ENCODE data around the gene GMEB2.

GMEB2 gene

GRCh38 chr20:63543733-63544132 is 83.2 kb downstream of the GMEB2 start:
- Histone ChIP-seq H2AFZ (ENCODE audit: low read length) (no peak overlapping the region), H3K9me3 (replicated peaks; ENCODE audit: insufficient read depth, low read length) (no peaks in the 10 kb centered on the region), H3F3A (ENCODE audit: insufficient read depth, low read length) (no peaks in the 10 kb centered on the region), H3K9ac (ENCODE audit: low read length) (no peak overlapping the region), H3K27ac (ENCODE audit: low read length) (no peak overlapping the region), H3K9me2 (replicated peaks; ENCODE audit: insufficient read depth, low read length) (no peaks in the 10 kb centered on the region), H3K79me2 (ENCODE audit: low read length) (no peaks in the 10 kb centered on the region), H4K20me1 (ENCODE audit: insufficient read depth, low read length) (no peaks in the 10 kb centered on the region; the same call in 1 of the 2 replicates), H3K4me3 (ENCODE audit: low read length) (no peak overlapping the region), H3K27me3 (replicated peaks; ENCODE audit: insufficient read depth, low read length) (peaks cover 99% of the 10 kb centered on the region), H3K4me2 (ENCODE audit: low read depth, low read length) (no peak overlapping the region), H3K4me1 (ENCODE audit: low read length) (no peaks in the 10 kb centered on the region), H3K36me3 (replicated peaks; ENCODE audit: insufficient read depth, low read length) (no peaks in the 10 kb centered on the region)
- no peak for DNase-seq
- TF ChIP-seq CTCF (IDR thresholded peaks at IDR 0.05; ENCODE audit: low read length) (no peak), EZH2phosphoT487 (IDR thresholded peaks at IDR 0.05; ENCODE audit: low read length) (no peak), EZH2 (optimal IDR thresholded peaks at IDR 0.05; ENCODE audit: low read depth, low read length) (no peak)

GRCh38 chr20:63543131-63543530 is 83.8 kb downstream of the GMEB2 start:
- no peak for DNase-seq
- Histone ChIP-seq H3K79me2 (ENCODE audit: low read length) (no peaks in the 10 kb centered on the region), H3K4me3 (ENCODE audit: low read length) (no peak overlapping the region), H3K9ac (ENCODE audit: low read length) (no peak overlapping the region), H4K20me1 (ENCODE audit: insufficient read depth, low read length) (no peaks in the 10 kb centered on the region; the same call in 1 of the 2 replicates), H3K27me3 (replicated peaks; ENCODE audit: insufficient read depth, low read length) (peaks cover 94% of the 10 kb centered on the region), H3K27ac (ENCODE audit: low read length) (no peak overlapping the region), H3K4me2 (ENCODE audit: low read depth, low read length) (no peak overlapping the region), H3F3A (ENCODE audit: insufficient read depth, low read length) (no peaks in the 10 kb centered on the region), H2AFZ (ENCODE audit: low read length) (no peak overlapping the region), H3K9me2 (replicated peaks; ENCODE audit: insufficient read depth, low read length) (no peaks in the 10 kb centered on the region), H3K9me3 (replicated peaks; ENCODE audit: insufficient read depth, low read length) (no peaks in the 10 kb centered on the region), H3K36me3 (replicated peaks; ENCODE audit: insufficient read depth, low read length) (no peaks in the 10 kb centered on the region), H3K4me1 (ENCODE audit: low read length) (no peaks in the 10 kb centered on the region)
- TF ChIP-seq CTCF (IDR thresholded peaks at IDR 0.05; ENCODE audit: low read length) (no peak), EZH2phosphoT487 (IDR thresholded peaks at IDR 0.05; ENCODE audit: low read length) (no peak), EZH2 (optimal IDR thresholded peaks at IDR 0.05; ENCODE audit: low read depth, low read length) (no peak)

- peaks cover 90% of the 10 kb centered on the region for H3K27me3 ChIP-seq (replicated peaks; ENCODE audit: insufficient read depth, low read length)
- no peaks in the 10 kb centered on the region for H3K79me2 ChIP-seq (ENCODE audit: low read length)
- no peak overlapping the region for H3K9ac ChIP-seq (ENCODE audit: low read length)
- H3F3A ChIP-seq (ENCODE audit: insufficient read depth, low read length) = no peaks in the 10 kb centered on the region
- no peak overlapping the region for H3K27ac ChIP-seq (ENCODE audit: low read length)
- no peaks in the 10 kb centered on the region for H3K9me2 ChIP-seq (replicated peaks; ENCODE audit: insufficient read depth, low read length)
- H3K4me1 ChIP-seq (ENCODE audit: low read length) = no peaks in the 10 kb centered on the region
- no peaks in the 10 kb centered on the region; the same call in 1 of the 2 replicates for H4K20me1 ChIP-seq (ENCODE audit: insufficient read depth, low read length)
- H2AFZ ChIP-seq (ENCODE audit: low read length) = no peak overlapping the region
- no peak overlapping the region for H3K4me2 ChIP-seq (ENCODE audit: low read depth, low read length)
- H3K36me3 ChIP-seq (replicated peaks; ENCODE audit: insufficient read depth, low read length) = no peaks in the 10 kb centered on the region
- no peaks in the 10 kb centered on the region for H3K9me3 ChIP-seq (replicated peaks; ENCODE audit: insufficient read depth, low read length)
- no peak for TF ChIP-seq CTCF (IDR thresholded peaks at IDR 0.05; ENCODE audit: low read length)
- no peak for TF ChIP-seq EZH2 (optimal IDR thresholded peaks at IDR 0.05; ENCODE audit: low read depth, low read length)
- TF ChIP-seq EZH2phosphoT487 (IDR thresholded peaks at IDR 0.05; ENCODE audit: low read length) = no peak
- DNase-seq = no peak
- no peak overlapping the region for H3K4me3 ChIP-seq (ENCODE audit: low read length)
Observed at GRCh38 chr20:63542696-63543095, 84.2 kb downstream of the GMEB2 start.
